ENCODE data around the gene GOLT1B. TPM values are rescaled to one million over a fixed set of nuclear protein-coding genes. Genes with fewer than 3 reads are reported as not detected.

The GOLT1B gene
- total RNA-seq, 1 donor from 2014 or later: 52.8 TPM

DNA sequence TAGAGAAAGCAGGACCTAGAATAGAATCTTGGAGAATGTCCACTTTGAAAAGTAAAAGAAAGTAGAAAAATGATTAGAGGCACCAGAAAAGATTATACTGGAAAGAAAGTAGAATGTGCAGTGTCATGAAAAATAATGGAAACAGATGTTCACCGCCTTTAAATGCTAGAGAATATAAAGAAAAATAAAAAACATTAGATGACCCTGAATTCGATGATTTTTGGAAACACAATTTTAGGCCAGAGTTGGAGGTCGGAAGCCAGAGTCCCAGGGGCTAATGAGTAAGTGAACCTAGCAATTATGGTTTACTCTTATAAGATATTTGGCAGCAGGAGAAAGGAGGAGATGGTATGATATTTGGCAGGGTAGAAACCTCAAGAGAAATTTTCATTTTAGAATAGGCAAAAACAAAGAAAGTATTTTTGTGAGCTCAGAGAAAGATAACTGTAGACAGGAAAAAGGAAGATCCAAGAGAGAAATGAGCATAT is 65.4 kb downstream of the GOLT1B start:
- Histone ChIP-seq H3K36me3 (ENCODE audit: control insufficient read depth, insufficient read depth, low read length) (no peaks in the 10 kb centered on the region), H3K27me3 (ENCODE audit: control insufficient read depth, insufficient read depth, low read length) (no peaks in the 10 kb centered on the region), H3K4me3 (ENCODE audit: low read depth, low read length) (no peak overlapping the region)
- TF ChIP-seq, protein P1, sequence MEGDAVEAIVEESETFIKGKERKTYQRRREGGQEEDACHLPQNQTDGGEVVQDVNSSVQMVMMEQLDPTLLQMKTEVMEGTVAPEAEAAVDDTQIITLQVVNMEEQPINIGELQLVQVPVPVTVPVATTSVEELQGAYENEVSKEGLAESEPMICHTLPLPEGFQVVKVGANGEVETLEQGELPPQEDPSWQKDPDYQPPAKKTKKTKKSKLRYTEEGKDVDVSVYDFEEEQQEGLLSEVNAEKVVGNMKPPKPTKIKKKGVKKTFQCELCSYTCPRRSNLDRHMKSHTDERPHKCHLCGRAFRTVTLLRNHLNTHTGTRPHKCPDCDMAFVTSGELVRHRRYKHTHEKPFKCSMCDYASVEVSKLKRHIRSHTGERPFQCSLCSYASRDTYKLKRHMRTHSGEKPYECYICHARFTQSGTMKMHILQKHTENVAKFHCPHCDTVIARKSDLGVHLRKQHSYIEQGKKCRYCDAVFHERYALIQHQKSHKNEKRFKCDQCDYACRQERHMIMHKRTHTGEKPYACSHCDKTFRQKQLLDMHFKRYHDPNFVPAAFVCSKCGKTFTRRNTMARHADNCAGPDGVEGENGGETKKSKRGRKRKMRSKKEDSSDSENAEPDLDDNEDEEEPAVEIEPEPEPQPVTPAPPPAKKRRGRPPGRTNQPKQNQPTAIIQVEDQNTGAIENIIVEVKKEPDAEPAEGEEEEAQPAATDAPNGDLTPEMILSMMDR (IDR thresholded peaks at IDR 0.05; ENCODE audit: insufficient read depth, low read length, poor library complexity, severe bottlenecking): no peak
- no peak for DNase-seq (ENCODE audit: low read depth)

Other genes starting within 250 kb of the GOLT1B start
- not detected in 2 replicates for gene SLCO1A2, start 166.9 kb upstream of the GOLT1B start, total RNA-seq
- not detected in 2 replicates for gene IAPP, start 128.9 kb upstream of the GOLT1B start, total RNA-seq
- 13.9 and 17.3 TPM in 2 replicates for gene PYROXD1, start 64.1 kb upstream of the GOLT1B start, total RNA-seq
- 52.4 and 55.3 TPM in 2 replicates for gene RECQL, start 154 bp upstream of the GOLT1B start, total RNA-seq
- gene SPX, start 24.5 kb downstream of the GOLT1B start, total RNA-seq: 7.5 and 9.4 TPM in 2 replicates
- gene GYS2, start 103.1 kb downstream of the GOLT1B start, total RNA-seq: not detected in 2 replicates
- gene LDHB, start 156.1 kb downstream of the GOLT1B start, total RNA-seq: 529 and 625 TPM in 2 replicates